Measurements from ENCODE around the gene LHX2.
"Not testable (repeated sequence)": the region's sequence is repeated elsewhere in the genome, so short reads cannot be mapped to it uniquely, and the experiment has no call there.

LHX2 gene

DNA sequence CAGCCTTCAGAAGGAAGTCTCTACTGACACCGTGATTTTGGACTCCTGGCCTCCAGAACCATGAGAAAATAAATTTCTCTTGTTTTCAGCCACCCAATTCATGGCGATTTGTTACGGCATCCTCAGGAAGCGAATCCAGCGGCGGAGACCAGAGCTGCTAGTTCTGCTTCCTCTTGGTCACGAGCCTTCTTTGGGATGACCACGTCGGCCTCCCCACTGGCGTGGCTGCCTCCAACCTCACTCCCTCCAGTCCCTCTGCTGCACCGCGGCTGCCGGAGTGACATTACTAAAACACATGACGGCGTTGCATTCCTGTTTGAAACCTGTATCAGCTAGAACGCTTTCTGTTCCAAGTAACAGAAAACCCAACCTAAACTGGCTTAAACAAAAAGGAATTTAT, 18.9 kb upstream of the LHX2 start:
- not testable (repeated sequence) for ATAC-seq, H3K9me3 Mint-ChIP-seq, H3K4me3 Mint-ChIP-seq, DNase-seq, H3K27ac Mint-ChIP-seq
- Mint-ChIP-seq H3K27me3 (peaks cover 65% of the 10 kb centered on the region), H3K4me1 (peaks cover 17% of the 10 kb centered on the region)

DNA sequence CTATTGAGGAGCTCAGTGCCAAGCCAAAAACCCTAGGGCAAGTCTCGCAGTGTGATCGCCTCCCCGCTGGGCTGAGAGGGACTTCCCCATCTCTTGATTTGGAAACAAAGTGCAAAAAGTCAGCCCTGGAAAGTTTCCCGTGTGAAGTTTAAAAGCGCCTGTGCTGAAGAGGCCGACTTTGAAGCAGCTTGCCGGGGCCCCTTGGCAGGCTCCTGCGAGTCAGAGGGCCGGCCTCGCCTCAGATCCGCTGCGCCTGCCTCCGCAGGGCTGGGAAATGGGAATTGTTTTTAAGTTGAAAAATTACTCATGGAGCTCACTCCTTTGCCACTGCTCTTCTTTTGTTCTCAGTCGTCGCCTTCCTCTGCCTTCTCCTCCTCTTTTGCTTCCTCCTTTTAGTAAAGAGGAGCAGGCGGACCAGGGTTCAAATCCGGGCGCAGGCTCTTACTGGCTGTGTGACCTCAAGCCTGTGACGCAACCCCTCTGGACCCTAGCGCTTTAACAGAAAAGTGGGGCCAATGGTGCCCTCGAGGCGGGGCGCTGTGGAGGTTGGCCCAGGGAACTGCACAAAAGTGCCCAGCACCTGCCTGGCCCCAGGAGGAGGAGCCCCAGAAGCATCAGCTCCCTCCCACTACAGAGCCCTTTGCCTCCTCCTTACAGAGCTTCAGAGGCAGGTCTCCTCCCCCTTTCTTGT, 14.7 kb upstream of the LHX2 start:
- Mint-ChIP-seq H3K9me3 (no peaks in the 10 kb centered on the region), H3K4me1 (peaks cover 42% of the 10 kb centered on the region), H3K4me3 (peak overlapping the region; percentile 86 to 89), H3K27ac (no peak overlapping the region), H3K27me3 (peaks cover 78% of the 10 kb centered on the region)
- ATAC-seq (peak; percentile 74), DNase-seq (peak; percentile 49 to 71)

DNA sequence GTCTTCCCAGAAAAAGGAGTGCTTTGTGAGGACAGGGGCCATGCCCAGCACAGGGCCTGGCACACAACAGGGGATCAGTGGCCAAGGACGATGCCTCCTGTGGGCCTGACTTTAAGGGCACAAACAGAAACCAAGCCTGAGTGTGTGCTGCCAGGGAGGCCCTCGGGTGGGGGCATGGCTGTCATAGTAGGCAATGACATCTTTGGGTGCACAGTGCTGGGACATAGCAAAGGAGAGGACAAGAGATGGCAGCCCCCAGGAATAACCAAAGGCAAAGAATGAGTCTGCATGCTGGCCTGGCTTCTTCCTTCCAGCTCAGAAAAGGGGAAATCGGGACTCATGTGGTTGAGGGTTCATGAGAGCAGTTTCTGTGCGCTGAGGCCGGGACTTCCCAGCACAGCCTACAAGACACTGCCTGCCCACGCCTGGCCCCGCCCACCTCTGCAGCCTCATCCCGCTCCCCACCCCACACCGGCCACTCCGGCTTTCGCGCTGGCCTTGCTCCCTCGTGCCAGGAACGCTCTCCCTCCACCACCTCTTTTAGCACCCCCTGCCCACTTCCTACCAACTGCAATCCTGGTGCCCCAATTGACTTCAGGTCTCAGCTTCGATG, 13.8 kb upstream of the LHX2 start:
- Mint-ChIP-seq H3K4me3 (peak overlapping the region; percentile 86 to 89), H3K9me3 (no peaks in the 10 kb centered on the region), H3K27me3 (peaks cover 87% of the 10 kb centered on the region), H3K4me1 (peaks cover 42% of the 10 kb centered on the region), H3K27ac (no peak overlapping the region)
- DNase-seq, result peak; percentile 40 to 45
- ATAC-seq, result peak; percentile 75

DNA sequence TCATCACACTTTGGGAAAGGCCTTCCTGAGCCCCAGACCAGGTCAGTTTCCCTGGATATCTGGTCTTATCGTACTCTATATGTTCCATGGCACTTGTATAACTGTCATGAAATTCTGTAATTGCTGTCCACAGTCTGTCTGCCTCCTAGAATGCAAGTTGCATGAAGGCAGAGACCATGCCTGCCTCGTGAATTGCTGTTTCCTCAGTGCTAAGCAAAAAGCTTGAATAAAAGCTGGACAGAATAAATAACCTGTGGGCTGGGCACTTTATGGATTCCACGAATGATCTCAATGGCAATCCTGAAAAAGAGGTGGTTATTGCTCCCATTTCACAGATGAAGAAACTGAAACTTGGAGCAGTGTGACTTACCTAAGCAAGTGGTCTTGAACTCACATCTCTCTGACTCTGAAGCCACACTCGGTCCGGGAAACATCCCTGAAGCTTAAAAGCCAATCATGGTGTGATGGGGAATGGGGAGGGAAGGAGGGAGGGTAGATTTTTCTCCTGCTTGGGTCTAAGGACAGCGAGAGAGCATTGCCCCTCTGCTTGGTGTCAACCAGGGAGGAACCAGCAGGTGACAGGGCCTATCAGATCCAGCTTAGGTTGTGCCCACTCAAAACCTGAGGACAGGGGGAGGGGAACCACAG, 13.2 kb upstream of the LHX2 start:
- Mint-ChIP-seq H3K9me3 (no peaks in the 10 kb centered on the region), H3K27me3 (peaks cover 92% of the 10 kb centered on the region), H3K27ac (no peak overlapping the region), H3K4me3 (peak overlapping the region; percentile 86 to 89), H3K4me1 (peaks cover 42% of the 10 kb centered on the region)
- DNase-seq (no peak), ATAC-seq (no peak)

DNA sequence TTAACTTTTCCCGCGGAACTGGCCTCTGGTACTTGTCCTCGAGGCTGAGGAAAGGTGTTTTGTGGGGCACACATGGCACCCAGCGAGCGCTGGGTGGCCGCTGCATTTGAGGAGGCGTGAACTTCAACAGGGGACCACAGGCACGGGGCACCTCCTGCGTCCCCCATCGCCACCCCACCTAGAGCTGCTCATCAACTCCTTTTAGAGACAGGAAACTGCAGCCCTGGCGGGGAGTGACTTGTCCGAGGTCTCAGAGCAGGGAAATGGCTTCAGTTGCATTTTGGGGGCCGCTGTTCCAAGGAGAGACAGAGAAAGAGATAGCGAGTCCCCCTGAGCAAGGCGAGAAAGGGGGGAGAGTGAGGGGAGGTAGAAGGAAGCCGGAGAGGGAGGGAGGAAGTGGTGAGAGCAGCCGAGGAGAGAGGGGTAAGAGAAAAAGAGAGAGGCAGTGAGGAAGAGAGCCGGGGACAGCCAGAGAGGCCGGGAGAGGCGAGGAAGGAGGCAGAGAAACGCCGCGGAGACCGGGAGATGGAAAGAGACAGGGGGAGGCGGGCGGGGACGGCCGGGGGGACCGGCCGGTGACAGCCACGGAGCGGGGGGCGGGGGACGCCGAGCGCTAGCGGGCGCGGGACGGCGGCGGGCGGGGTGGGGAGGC, 12.5 kb upstream of the LHX2 start:
- DNase-seq, result peak in 1 of 2 donors; percentile 35
- H3K4me1 Mint-ChIP-seq, result peaks cover 42% of the 10 kb centered on the region
- H3K4me3 Mint-ChIP-seq, result peak overlapping the region; percentile 86 to 89
- ATAC-seq, result no peak
- peak overlapping the region in 1 of 2 donors; percentile 79 for H3K27ac Mint-ChIP-seq
- peaks cover 92% of the 10 kb centered on the region for H3K27me3 Mint-ChIP-seq
- H3K9me3 Mint-ChIP-seq, result no peaks in the 10 kb centered on the region

DNA sequence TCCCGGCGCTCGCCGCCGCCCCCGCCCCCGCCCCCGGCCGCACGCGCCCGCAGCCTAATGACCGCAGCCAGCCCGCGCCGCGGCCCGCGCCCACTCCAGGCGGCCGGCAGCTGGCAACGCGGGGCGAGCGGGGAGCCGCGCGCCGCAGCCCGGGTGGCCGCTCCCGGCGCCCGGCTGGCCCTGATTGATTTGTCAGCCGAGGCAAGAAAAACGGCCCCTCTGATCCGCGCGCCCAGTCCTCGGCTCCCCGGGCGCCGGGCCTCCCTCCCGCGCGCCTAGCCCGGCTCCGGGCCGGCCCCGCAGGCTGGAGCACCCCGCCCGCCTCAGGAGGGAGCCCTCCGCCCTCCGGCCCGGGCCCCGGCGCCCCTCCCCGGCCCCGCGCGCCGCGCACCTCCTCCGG, 11.9 kb upstream of the LHX2 start:
- Mint-ChIP-seq H3K27ac (no peak overlapping the region), H3K4me1 (peaks cover 42% of the 10 kb centered on the region), H3K4me3 (no peak overlapping the region), H3K27me3 (peaks cover 92% of the 10 kb centered on the region), H3K9me3 (no peaks in the 10 kb centered on the region)
- ATAC-seq, result peak; percentile 29
- no peak for DNase-seq

DNA sequence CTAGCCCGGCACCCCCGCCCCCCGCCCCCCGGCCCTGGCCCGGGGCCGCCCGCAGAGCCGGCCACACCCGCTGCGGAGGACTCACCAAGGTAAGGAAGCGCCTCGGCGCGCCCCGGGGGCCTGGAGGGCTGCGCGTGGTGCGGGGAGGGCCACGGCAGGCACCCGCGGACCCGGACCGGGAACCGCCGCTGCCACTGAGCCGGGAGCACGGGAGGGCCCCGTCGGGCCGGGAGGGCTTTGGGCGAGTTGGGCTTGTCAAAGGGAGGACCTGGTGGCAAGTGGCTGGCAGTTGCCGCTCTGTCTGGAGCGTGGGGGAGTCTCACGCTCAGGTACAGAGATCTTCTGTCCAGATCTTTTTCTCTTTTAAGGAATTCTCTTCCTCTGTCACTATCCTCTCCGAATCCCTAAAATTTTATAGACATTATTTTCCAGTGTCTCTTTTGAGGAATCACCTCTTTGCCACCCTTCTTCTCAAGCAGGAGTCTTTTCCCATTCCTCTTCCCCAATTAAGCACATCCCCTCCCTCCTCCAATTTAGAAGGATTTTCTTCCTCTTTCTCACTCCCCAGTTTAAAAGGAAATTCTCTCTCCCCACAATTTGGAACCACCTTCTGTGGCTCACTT, 11.3 kb upstream of the LHX2 start:
- H3K27me3 Mint-ChIP-seq, result peaks cover 92% of the 10 kb centered on the region

DNA sequence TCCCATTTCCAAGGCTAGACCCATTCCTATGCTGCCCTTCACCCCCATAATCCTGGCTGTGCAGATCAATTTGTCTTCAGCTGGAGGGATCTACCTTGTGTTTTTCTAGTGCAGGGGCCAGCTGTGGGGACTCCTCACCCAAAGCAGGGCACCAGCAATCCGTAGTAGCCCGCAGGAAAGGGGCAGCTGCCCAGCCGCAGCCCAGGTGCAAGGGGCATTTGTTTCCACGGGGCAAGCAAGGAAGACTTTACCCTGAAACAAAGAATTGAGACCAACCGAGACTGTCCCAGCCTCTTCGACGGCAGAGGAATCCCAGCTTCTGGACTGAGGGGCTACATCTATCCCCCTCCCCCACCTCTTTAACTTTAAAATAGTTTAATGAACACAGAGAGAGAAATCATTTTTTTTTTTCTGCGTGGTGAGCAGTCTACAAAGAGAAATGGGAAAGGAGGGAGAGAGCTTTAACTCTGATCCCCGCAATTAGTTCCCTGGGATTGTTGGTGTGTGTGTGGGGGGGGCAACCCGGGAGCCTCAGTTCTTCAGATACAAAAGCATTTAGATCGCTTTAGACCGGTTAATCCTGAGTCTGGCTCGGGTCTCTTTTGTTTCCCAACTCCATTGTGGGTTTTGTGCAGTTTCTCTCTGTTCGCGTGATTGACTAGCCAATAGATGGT, 10.6 kb upstream of the LHX2 start:
- Mint-ChIP-seq H3K27ac (no peak overlapping the region), H3K4me3 (peak overlapping the region; percentile 51 to 68), H3K9me3 (no peaks in the 10 kb centered on the region), H3K27me3 (peaks cover 92% of the 10 kb centered on the region), H3K4me1 (peaks cover 42% of the 10 kb centered on the region)
- DNase-seq, result no peak
- ATAC-seq, result no peak

More for the DNA sequence above, 11.3 kb upstream of the LHX2 start:
- Mint-ChIP-seq H3K9me3 (no peaks in the 10 kb centered on the region), H3K4me1 (peaks cover 42% of the 10 kb centered on the region), H3K27ac (no peak overlapping the region), H3K4me3 (peak overlapping the region; percentile 51 to 68)
- ATAC-seq (peak; percentile 5), DNase-seq (no peak)

DNA sequence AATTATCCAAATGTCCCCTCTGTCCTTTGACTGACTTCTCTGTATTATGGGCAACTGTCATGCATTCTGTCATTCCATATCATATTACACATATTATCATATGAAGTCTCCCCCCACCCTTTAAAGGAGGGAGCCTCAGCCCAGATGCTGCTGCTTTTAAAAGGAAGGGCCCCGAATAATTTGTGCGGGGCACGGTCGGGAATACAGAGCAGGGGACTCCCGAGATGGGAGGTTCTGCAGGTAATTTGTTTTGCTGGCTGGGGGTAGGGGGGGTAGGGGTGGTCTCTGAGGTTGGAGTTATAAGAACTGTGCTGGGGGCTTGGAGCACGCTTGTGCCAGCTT, 10.1 kb upstream of the LHX2 start:
- Mint-ChIP-seq H3K27ac (no peak overlapping the region), H3K4me3 (no peak overlapping the region), H3K27me3 (peaks cover 92% of the 10 kb centered on the region), H3K4me1 (peaks cover 39% of the 10 kb centered on the region), H3K9me3 (no peaks in the 10 kb centered on the region)
- DNase-seq (no peak), ATAC-seq (no peak)

DNA sequence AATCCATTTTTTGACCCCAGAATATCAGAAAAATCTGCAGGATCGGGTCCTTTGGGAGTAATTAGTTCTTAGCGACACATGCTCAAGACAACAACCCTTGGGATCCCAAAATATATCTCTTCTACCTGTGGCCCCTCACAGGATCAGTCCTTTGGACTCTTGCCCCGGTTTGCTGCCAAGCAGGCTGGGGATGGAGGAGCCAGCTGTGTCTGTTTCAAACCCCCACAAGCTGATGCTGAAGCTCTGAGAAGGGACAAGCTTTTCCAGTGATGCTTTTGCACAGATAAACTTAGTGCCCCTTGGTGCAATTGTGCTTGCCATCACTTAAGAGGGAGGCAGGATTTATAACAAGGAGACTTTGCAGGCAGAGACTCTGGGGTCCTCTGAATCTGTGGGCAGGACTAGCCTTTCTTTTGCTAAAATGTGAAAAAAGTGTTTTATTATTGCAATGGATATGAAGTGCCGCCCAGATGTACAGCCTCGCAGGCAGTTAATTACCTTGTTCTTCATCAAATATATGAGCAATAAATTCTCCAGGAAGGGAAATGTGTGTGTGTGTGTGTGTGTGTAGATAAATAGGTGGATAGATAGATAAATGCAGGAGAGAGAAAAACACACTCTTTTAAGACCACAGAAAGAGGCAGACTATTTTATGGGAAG, 9.6 kb upstream of the LHX2 start:
- peaks cover 39% of the 10 kb centered on the region for H3K4me1 Mint-ChIP-seq
- H3K27ac Mint-ChIP-seq, result no peak overlapping the region
- H3K9me3 Mint-ChIP-seq, result no peaks in the 10 kb centered on the region
- H3K4me3 Mint-ChIP-seq, result no peak overlapping the region
- peaks cover 96% of the 10 kb centered on the region for H3K27me3 Mint-ChIP-seq
- ATAC-seq (no peak), DNase-seq (no peak)

DNA sequence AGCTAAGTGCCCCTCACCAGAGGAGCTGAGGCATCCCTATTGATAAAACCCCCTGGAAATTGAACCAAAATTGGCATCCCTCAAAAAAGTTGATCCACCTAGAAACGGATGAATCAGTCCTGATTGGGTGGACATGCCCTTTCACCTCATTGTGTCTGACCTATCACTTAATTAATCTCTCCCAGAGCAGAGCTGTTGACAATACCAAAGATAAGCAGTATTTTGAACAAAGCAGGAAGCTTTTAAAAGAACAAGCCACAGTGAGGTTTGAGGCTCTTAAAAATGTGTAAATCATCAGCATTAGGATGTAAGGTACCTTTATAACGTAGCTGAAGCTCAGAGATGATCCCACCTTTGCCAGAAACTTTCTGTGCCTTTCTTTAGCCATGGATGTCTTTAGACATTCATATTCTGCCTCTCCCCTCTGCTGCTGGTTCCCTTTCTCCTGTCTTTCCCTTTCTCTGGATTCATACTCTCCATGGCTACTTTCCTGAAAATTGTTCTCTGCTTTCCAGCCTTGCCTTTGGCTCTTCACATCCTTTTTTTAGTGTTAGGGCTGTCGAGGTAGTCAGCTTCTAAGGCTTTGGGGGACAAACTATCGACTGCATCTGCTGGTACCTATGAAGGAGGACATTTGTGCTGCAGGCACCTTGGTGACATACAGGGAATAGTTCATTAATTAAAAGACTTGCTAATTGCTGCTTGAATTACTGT, 7.8 kb upstream of the LHX2 start:
- peaks cover 37% of the 10 kb centered on the region for H3K4me1 Mint-ChIP-seq
- no peak for DNase-seq
- H3K27ac Mint-ChIP-seq, result no peak overlapping the region
- peaks cover 96% of the 10 kb centered on the region for H3K27me3 Mint-ChIP-seq
- no peak overlapping the region for H3K4me3 Mint-ChIP-seq
- ATAC-seq, result no peak
- no peaks in the 10 kb centered on the region for H3K9me3 Mint-ChIP-seq

DNA sequence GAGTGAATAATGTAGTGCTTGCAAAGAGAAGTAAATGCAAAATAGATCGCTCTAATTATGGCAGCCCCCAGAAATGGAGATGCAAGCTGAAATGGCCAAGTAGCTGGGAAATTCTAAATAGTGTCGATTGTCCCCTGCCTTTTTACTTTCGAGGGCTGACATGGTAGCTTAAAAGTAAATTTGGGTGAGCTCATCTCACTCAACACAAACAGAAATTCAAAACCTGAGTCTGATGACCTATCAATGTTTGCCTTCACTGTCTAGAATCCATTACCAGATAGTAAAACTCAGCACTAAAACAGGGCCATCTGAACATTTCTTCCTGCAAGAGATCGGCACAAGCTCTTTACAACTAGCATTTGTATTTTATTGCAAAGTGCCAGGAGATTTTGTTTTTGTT, 7.0 kb upstream of the LHX2 start:
- DNase-seq (no peak), ATAC-seq (no peak)

DNA sequence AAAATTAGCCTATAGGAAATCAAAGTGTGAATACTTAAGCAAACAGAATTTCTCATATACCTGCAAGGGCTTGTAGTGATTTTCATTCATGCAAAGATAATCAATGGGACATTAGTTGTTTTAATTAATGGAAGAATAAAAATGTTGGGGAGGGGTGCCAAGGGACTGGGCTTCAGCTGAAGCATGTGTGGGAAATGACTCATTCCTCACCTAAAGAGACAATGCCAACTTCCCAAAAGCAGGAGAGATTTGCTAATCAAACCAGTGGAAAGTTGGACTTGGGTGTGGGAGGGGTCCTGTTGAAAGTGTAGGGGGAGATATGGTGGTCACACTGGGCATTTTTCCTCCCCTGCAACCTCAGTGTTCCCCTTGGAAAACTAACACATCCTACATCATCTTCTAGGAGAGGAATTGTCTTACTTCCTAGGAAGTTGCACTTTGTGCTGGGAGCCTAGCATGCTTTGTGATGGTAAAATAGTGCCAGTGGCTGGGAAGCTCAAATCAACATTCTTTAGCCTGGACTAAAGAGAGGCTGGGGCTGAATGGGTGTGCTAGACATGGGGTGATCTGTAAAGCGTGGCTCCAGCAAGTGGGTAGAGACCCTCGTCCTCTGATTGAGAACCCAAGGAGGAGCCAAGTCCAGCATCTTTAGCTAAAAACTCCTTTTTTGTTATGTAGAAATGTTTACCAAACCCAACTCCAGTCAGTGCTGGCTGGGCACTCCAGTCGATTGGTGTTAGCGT, 6.4 kb upstream of the LHX2 start:
- peaks cover 100% of the 10 kb centered on the region for H3K27me3 Mint-ChIP-seq
- no peaks in the 10 kb centered on the region for H3K9me3 Mint-ChIP-seq
- no peak overlapping the region for H3K4me3 Mint-ChIP-seq
- DNase-seq (no peak), ATAC-seq (no peak)
- H3K27ac Mint-ChIP-seq, result no peak overlapping the region
- peaks cover 44% of the 10 kb centered on the region for H3K4me1 Mint-ChIP-seq

More for the DNA sequence above, 7.0 kb upstream of the LHX2 start:
- Mint-ChIP-seq H3K27me3 (peaks cover 96% of the 10 kb centered on the region), H3K9me3 (no peaks in the 10 kb centered on the region), H3K27ac (no peak overlapping the region), H3K4me1 (peaks cover 38% of the 10 kb centered on the region), H3K4me3 (no peak overlapping the region)

Data from stimulated activated naive CD8-positive, alpha-beta T cell treated with anti-CD3 and anti-CD28 coated beads, Interleukin-15, amount 100 ng/mL, for 72 hours (primary cell).